HG03095 (cell line): ENCODE data around the gene PRICKLE3.

ENCODE experiments used
- ATAC-seq: cut with Tn5 transposase; IDR thresholded peaks from one replicate; pipeline ENCODE4 v1.9.1; 2021; ENCODE audit warnings: moderate library complexity; ENCODE audit not compliant: unreplicated experiment

The PRICKLE3 gene

DNA sequence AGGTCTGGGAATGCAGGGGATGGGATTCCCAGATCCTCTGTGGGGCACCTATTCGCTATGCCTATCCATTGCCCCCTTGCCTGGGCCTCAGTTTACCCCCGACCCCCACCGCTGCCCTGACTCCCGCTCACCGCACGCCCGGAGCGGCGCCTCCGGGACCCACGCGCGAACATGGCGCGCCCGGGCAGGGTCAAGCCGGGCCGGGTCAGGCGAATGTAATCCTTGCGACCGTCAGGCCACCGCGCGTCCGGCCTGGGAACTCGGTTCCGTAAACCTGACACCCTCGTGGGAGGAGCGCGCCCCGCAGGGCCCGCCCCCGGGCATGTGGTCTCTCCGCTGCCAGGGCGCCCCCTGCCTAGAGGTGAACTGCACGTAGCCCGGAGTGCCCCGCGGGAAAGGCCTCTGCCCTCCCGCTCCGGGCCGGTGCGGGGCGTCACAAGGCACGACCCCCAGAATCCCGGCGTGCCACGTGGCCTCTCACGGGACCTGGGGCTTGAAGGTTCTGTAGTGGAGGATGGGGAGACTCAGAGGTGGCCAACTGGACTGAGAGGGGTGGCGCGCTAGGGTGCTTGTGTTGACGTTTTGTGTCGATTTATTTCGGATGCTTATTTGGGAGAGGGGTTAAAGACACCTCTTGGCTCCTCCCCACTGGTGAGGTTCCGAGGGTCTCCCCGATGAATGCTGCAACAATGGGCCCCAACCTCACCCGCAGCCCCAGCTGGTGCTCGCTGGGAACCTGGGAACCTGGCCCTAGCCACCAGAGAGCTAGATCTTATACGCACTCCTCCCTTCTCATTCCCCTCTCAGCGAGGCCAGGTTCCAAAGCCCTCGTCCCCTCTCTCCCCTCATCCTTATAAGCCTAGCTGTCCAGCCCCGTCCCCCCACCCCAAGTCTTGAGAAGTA is at the start of gene PRICKLE3:
TSS of gene PRICKLE3 (minus strand) at position 249 of the 903 bp plus-strand sequence. CDS start at position 173, 76 bp downstream.
- no peak for ATAC-seq

DNA sequence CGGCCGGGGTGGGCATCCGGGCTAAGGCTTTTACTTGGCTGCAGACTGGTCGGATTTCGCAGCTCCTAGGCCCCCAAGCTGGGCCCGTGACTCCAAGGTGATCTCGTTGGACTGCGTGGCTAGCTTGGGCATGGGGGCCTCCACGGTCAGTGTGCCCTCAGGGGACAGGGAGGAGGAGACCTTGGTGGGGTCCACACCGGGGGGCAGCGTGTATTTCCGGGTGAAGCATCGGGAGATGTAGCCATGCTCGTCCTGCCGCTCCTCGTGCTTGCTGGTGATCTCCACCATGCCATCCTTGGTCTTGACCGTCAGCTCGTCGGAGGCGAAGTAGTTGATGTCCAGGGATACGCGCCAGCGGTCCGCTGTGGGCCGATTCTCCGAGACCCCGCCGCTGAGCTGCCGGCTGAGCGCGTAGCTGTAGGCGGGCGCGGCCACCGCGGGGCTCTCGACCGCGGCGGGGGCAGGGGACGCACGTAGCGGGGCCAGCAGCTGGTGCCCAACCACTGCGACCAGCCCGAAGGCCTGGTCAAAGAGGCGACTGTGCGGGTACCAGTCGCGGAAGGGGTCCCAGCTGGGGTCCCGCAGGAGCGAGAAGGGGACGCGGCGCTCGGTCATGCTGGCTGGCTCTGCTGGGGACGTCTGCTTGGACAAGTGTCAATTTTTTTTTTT is 47.8 kb upstream of the PRICKLE3 start:
- ATAC-seq, result no peak

- ATAC-seq, result no peak
Observed at GRCh38 chrX:49233176-49233575, 47.0 kb upstream of the PRICKLE3 start, which contains the start of gene CACNA1F. CACNA1F (minus strand) TSS chrX:49233340; CDS start chrX:49233309, 31 bp downstream.

GRCh38 chrX:49232525-49232924 is 46.4 kb upstream of the PRICKLE3 start:
- no peak for ATAC-seq

GRCh38 chrX:49231333-49232000 is 45.3 kb upstream of the PRICKLE3 start:
- ATAC-seq, result no peak

DNA sequence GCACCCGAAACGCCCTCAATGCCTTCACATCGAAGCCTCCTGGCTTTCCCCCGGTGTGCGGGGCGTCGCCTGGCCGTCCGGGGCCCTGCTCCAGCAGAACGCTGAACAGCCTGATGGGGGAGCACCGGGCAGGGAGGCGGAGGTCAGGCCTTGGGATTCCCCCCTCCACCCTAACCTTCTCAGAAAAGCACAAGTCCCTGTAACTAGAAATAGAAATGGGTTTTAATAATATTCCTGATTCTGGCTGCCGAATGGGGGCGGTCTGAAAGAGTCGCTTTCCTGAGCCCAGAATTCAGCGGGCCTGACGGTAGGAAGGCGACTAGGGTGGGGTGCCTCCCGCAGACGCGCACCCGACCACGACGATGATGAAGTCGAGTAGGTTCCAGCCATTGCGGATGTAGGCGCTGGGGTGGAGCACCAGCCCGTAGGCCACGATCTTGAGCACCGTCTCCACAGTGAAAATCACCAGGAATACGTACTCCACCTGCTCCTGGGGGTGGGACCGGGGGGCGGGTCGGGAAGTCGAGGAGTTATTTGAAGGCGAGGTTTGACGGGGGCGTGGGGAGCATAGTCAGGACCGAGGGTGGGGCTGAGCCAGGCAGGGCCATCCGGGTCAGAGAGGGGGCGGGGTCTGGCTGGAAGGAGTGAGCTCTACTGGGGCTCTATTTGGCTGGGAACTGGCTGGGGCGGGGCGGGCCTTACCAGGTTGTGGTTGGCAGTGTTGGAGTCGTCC is 44.5 kb upstream of the PRICKLE3 start:
- ATAC-seq, result peak; percentile 45

DNA sequence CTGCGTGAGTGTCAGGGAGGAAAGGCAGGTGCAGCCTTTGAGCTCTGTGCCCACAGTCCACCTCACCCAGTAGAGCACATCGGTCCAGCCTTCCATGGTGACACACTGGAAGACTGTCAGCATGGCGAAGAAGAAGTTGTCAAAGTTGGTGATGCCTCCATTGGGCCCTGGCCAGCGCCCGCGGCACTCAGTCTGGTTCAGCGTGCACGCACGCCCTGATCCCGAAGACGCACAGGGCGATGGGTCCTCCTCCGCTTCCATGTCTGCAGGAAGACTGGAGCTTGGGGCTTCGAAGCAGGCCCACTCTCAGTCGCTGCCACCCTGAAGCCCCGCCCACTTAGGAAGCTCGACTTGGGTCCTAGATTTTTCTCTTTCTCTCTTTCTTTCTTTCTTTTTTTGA is 42.0 kb upstream of the PRICKLE3 start:
- ATAC-seq, result no peak

DNA sequence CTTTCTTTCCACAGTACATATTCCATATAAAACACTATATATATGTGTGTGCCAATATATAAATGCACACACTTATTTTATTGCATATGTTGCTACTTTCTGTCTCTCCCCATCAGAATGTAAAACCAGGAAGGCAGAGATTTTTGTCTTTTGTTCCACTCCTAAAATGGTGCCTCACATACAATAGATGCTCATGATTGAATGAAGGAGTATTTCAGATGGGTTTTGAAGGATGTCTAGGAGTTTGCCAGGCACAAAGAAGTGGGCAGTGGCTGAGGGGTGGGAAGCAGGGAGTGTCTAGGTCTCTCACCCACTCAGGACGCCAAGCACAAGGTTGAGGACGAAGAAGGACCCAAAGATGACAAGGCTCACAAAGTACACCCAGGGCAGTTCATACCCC is 41.6 kb upstream of the PRICKLE3 start:
- no peak for ATAC-seq

DNA sequence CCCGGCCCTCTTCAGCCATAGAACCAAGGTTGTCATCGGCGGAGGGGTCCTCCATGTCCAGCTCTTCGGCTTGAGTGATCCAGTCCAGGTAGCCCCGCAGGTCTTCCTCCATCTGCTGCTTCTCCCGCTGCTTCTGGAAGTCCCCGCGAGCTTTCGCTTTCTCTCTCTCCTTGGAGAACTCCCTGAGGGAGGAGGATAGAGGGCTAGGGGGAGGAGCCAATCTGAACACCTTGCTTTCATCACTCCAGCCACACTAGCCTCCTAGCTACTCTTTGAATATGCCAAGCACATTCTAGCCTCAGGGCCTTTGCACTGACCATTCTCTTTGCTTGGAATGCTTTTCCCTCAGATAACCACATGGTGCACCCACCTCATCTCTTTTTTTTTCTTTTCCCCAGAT is 40.8 kb upstream of the PRICKLE3 start:
- no peak for ATAC-seq

DNA sequence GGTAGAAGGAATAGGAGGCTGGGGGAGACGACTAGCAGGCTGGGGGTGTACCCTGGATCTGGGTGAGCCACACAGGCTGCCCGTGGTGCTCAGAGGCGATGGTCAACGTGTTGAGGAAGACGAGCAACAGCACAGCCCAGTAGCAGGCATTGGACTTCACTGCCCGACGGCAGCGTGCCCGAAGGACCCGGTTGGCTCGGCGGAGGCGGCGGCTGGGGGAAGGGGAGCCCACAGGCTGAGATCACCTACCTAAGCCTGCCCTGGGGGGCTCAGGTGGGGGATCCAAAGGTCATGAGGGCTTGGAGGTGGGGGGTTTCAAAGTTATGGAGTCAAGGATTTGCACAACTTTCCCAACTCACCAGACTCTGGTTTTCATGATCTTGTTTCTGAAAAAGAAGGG is 39.7 kb upstream of the PRICKLE3 start:
- no peak for ATAC-seq

DNA sequence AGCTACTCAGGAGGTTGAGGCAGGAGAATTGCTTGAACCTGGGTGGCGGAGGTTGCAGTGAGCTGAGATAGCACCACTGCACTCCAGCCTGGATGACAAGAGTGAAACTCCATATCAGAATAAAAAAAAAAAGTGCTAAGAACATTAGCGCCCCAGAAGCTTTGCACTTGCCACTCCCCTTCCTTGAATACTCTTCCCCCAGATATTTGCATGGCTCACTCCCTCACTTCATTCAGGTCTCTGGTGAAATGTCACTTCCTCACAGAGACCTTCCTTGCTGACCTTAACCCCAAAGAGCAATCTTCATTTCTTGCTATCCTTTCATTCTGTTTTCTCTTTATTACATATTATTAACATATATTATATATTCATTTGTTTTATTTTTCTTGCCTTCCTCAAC is 35.7 kb upstream of the PRICKLE3 start:
- ATAC-seq, result no peak

DNA sequence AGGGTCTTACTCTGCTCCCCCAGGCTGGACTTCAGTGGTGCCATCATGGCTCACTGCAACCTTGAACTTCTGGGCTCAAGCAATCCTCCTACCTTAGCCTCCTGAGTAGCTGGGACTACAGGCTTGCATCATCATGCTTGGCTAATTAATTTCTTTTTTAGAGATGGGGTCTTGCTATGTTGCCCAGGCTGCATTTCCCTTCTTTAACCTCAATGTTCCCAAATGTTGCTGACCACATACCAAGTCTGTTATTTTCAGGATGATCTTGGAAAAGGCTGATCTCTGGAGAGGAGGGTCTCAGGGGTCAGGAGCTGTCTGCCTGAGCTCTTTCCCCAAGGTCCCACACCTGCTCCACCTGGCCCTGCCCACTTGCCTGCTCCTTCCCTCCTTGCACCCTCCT is 33.9 kb upstream of the PRICKLE3 start:
- no peak for ATAC-seq

DNA sequence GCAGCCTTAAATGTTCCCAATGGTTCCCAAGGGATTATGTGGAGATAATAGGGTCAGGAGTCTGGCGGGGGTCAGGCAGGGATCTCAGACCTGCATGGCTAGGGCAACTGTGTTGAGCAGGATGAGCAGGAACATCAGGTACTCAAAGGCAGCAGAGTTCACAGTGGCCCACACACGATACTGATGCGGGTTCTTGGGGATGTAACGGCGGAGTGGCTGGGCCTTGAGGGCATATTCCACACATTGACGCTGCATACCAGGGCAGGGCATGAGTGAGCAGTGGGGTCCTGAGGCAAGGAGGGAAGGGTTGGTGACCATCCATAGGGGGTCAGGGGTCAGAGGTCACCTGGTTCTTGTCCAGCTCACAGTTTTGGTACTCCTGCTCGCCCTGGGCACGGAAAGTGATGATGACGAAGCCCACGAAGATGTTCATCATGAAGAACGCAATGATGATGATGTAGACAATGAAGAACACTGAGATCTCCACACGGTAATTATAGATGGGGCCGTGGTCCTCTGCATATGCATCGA is 28.9 kb upstream of the PRICKLE3 start:
- ATAC-seq, result no peak

DNA sequence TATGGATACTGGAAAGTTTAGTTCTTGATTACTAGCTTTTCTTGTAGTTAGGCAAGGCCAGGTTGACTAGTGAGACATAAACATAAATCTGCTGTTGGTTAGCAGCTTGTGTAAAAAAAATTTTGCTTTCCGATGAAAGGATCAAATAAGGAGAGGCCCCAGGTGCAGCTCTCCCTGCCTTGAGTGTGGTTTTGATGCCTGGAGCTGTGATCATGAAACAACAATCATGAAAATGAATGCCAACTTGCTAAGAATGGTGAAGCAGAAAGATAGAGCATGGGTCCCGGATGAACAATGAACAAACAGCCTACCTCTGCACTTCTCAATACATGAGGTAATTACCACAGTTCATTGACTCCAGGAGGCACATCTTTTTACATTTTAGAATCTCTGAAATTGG is 28.2 kb upstream of the PRICKLE3 start:
- ATAC-seq, result no peak

DNA sequence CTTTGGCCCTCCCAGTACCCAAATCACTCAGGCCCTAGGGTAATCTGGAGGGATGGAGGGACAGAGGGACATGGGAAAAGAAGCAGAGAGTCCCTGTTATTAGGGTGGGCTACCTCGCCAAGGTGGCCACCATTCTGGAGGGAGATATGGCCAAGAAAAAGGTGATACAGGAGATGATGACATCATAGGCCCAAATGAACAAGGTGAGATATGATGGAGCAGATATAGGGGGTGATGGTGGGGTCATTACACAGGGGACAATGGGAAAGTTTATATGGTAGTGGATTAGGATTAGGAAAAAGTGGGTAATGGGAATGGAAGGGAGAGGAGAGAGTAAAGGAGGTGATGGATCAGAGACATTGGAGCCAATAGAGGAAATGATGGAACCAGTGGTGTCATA is 26.7 kb upstream of the PRICKLE3 start:
- no peak for ATAC-seq

GRCh38 chrX:49212209-49212608 is 26.0 kb upstream of the PRICKLE3 start:
- no peak for ATAC-seq

GRCh38 chrX:49211074-49211473 is 24.9 kb upstream of the PRICKLE3 start:
- ATAC-seq, result no peak

- ATAC-seq, result no peak
Observed at GRCh38 chrX:49210406-49210805, 24.2 kb upstream of the PRICKLE3 start.

- ATAC-seq, result no peak
Observed at GRCh38 chrX:49209434-49210251, 23.5 kb upstream of the PRICKLE3 start.

DNA sequence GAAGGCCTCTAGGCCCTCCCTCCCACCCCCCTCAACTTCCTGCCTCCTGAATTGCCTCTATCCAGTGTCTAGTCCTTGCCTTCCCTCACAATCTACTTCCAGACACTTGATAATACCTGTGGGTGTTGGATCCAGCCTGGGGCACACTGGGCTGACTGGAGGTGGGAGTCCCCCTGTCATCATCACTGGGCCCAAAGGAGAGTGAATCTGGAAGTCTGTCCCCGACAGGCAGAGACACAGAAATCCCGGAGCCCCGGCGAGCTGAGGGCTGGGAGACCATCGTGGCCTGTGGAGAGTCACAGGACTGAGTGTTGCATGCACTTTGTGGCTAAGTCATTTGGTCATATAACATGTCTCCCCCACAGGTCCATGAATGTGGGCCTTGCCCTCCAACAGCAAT is 22.2 kb upstream of the PRICKLE3 start:
- no peak for ATAC-seq
